HepG2 (cell line): Measurements from ENCODE around the gene ADIPOR2. TPM values are rescaled to one million over a fixed set of nuclear protein-coding genes. Genes with fewer than 3 reads are reported as not detected.

ENCODE experiments used
- ATF4 ChIP-seq, 2 experiments: fragments of 450-650 bp in 1 of 2; sonication (generic) in 1 of 2; formaldehyde crosslinking; IDR thresholded peaks; 2 replicates each; pipeline versions ENCODE4 v1.5.0 to v1.8.0; 2020 to 2022; ENCODE audit warnings: mild to moderate bottlenecking in 1 of 2, missing genetic modification reagents in 1 of 2
- E2F2 ChIP-seq: sonication (generic); formaldehyde crosslinking; IDR thresholded peaks from 2 replicates; pipeline ENCODE4 v1.4.0; 2020; ENCODE audit warnings: missing genetic modification reagents, borderline replicate concordance
- GMEB2 ChIP-seq: IDR thresholded peaks from 2 replicates; pipeline ENCODE4 v1.6.1; 2016; ENCODE audit warnings: missing biosample characterization, missing genetic modification reagents, low read depth
- HDAC1 ChIP-seq: sonication (generic); formaldehyde crosslinking; IDR thresholded peaks from 2 replicates; pipeline ENCODE4 v1.5.1; 2020; ENCODE audit warnings: mild to moderate bottlenecking, missing genetic modification reagents
- HNRNPL ChIP-seq: fragments of 200-400 bp; formaldehyde crosslinking; IDR thresholded peaks from 2 replicates; pipeline ENCODE4 v1.6.1; 2017; ENCODE audit warnings: mild to moderate bottlenecking, low read depth, low read length
- MTERF4 ChIP-seq: sonication (generic); formaldehyde crosslinking; IDR thresholded peaks from 2 replicates; pipeline ENCODE4 v1.8.0; 2023; ENCODE audit warnings: mild to moderate bottlenecking, missing genetic modification reagents
- MXI1 ChIP-seq: IDR thresholded peaks from 3 replicates; pipeline ENCODE4 v1.6.1; 2012; ENCODE audit warnings: low read depth, low read length, inconsistent platforms, borderline replicate concordance
- MYNN ChIP-seq: sonication (generic); formaldehyde crosslinking; IDR thresholded peaks from 2 replicates; pipeline ENCODE4 v1.4.0; 2020; ENCODE audit warnings: mild to moderate bottlenecking, low read depth, missing genetic modification reagents
- PHF8 ChIP-seq: sonication (generic); formaldehyde crosslinking; IDR thresholded peaks from 2 replicates; pipeline ENCODE4 v1.5.0; 2020; ENCODE audit warnings: missing genetic modification reagents
- SAFB2 ChIP-seq: sonication (generic); formaldehyde crosslinking; IDR thresholded peaks from 2 replicates; pipeline ENCODE4 v1.5.1; 2020; ENCODE audit warnings: missing genetic modification reagents, low read depth, mild to moderate bottlenecking, borderline replicate concordance
- THRA ChIP-seq: sonication (generic); formaldehyde crosslinking; IDR thresholded peaks from 2 replicates; pipeline ENCODE4 v1.4.0; 2020; ENCODE audit warnings: missing genetic modification reagents, borderline replicate concordance
- TSC22D2 ChIP-seq: sonication (generic); formaldehyde crosslinking; IDR thresholded peaks from 2 replicates; pipeline ENCODE4 v1.5.1; 2020; ENCODE audit warnings: missing genetic modification reagents, mild to moderate bottlenecking, borderline replicate concordance
- ZBTB14 ChIP-seq: sonication (generic); formaldehyde crosslinking; IDR thresholded peaks from 2 replicates; pipeline ENCODE4 v1.4.0; 2020; ENCODE audit warnings: missing genetic modification reagents
- ZBTB37 ChIP-seq: sonication (generic); formaldehyde crosslinking; IDR thresholded peaks from 2 replicates; pipeline ENCODE4 v1.4.0; 2020; ENCODE audit warnings: mild to moderate bottlenecking, missing genetic modification reagents
- ZNF143 ChIP-seq: sonication (generic); formaldehyde crosslinking; IDR thresholded peaks from 2 replicates; pipeline ENCODE4 v1.4.0; 2020; ENCODE audit warnings: missing genetic modification reagents
- ZNF235 ChIP-seq: sonication (generic); formaldehyde crosslinking; IDR thresholded peaks from 2 replicates; pipeline ENCODE4 v1.8.1; 2023; ENCODE audit warnings: mild to moderate bottlenecking, missing genetic modification reagents, borderline replicate concordance
- ZNF274 ChIP-seq: sonication (generic); formaldehyde crosslinking; IDR thresholded peaks from 2 replicates; pipeline ENCODE4 v1.5.1; 2020; ENCODE audit warnings: mild to moderate bottlenecking, missing genetic modification reagents
- ZNF333 ChIP-seq: sonication (generic); formaldehyde crosslinking; IDR thresholded peaks from 2 replicates; pipeline ENCODE4 v1.4.0; 2020; ENCODE audit warnings: mild to moderate bottlenecking, missing genetic modification reagents, borderline replicate concordance
- ZNF562 ChIP-seq: sonication (generic); formaldehyde crosslinking; IDR thresholded peaks from 2 replicates; pipeline ENCODE4 v1.8.0; 2022; ENCODE audit warnings: missing genetic modification reagents, borderline replicate concordance
- ZSCAN12 ChIP-seq: sonication (generic); formaldehyde crosslinking; IDR thresholded peaks from 2 replicates; pipeline ENCODE4 v1.9.0; 2021; ENCODE audit warnings: mild to moderate bottlenecking, missing genetic modification reagents
- polyA plus RNA-seq, 8 experiments: library from polyadenylated mRNA; depleted of rRNA in 3 of 8; stranded (reverse) in 7 of 8; unstranded in 1 of 8; fragments of >200 nt; fragmentation: Illumina TruSeq in 4 of 8; extraction: Trizol in 4 of 8; gene quantifications; 2 replicates each; pipeline versions ENCODE4 v1.2.1 to v1.2.3, GENCODE V29; 2011 to 2016; ENCODE audit warnings: low read depth in 4 of 8, missing spikeins in 1 of 8, mixed read lengths in 1 of 8; ENCODE audit not compliant: insufficient read depth in 1 of 8
- total RNA-seq, 5 experiments: library from RNA; depleted of rRNA; stranded (reverse); fragments of >200 nt; fragmentation: Illumina TruSeq; extraction: Trizol; gene quantifications; 2 replicates each; pipeline ENCODE4 v1.2.3, GENCODE V29; 2016; ENCODE audit warnings: low read depth in 1 of 5

The ADIPOR2 gene
- total and polyA plus RNA-seq, 2 of the 13 experiments (the other 11 are each of a cell fraction or from before 2014, with no cell fraction given): 35.2 to 52.2 TPM

GRCh38 chr12:1804545-1805332 lies 113.9 kb downstream of the ADIPOR2 start (continued):
- no peak for TF ChIP-seq HDAC1 (CRISPR knock-in tag)
- TF ChIP-seq MYNN (CRISPR knock-in tag): no peak
- no peak for TF ChIP-seq ZNF562 (CRISPR knock-in tag)
- no peak for TF ChIP-seq E2F2 (CRISPR knock-in tag)
- no peak for TF ChIP-seq ZNF235 (CRISPR knock-in tag)
- TF ChIP-seq MTERF4 (CRISPR knock-in tag): no peak
- TF ChIP-seq PHF8 (CRISPR knock-in tag): 0 out of 2 replicates have a peak, but pooled peaks have one; percentile 6
- no peak for TF ChIP-seq THRA (CRISPR knock-in tag)
- peak; percentile 95 for TF ChIP-seq ZNF143 (CRISPR knock-in tag)
- no peak for TF ChIP-seq MXI1
- TF ChIP-seq SAFB2 (CRISPR knock-in tag): no peak
- TF ChIP-seq ZBTB14 (CRISPR knock-in tag): no peak
- no peak for TF ChIP-seq ZNF333
- TF ChIP-seq TSC22D2 (CRISPR knock-in tag): no peak
- no peak for TF ChIP-seq HNRNPL
- TF ChIP-seq ZBTB37 (CRISPR knock-in tag): no peak
- TF ChIP-seq ATF4 (CRISPR knock-in tag; IDR thresholded peaks at IDR 0.05): no peak
- TF ChIP-seq ZSCAN12 (CRISPR knock-in tag): no peak
- no peak for TF ChIP-seq ZNF274 (CRISPR knock-in tag)
- TF ChIP-seq GMEB2 (CRISPR knock-in tag): no peak
